GM19351 (cell line): Measurements from ENCODE around the gene TCEA3.
"Not testable (repeated sequence)": the region's sequence is repeated elsewhere in the genome, so short reads cannot be mapped to it uniquely, and the experiment has no call there.

ENCODE experiments used
- ATAC-seq: cut with Tn5 transposase; IDR thresholded peaks from one replicate; pipeline ENCODE4 v1.9.1; 2021; ENCODE audit warnings: mild to moderate bottlenecking, moderate library complexity; ENCODE audit not compliant: unreplicated experiment

Gene TCEA3

DNA sequence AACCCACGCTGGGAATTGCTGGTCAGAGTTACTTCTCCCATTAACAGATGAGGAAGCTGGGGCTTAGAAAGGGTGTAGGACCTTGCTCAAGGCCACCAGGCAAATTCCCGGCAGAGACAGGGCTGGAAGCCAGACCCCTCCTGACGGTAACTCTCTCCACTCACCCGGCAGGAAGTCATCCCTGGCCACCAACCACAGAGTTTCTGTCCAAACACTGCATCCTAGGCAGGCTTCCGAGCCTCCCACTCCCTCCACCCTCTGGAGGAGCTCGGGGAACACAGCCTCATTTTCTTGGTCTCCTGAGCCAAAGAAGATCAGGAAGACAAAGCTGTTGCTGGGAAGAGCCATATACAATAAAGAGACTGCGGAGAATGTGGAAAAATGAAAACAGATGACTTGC lies 29.9 kb downstream of the TCEA3 start:
- ATAC-seq = no peak

DNA sequence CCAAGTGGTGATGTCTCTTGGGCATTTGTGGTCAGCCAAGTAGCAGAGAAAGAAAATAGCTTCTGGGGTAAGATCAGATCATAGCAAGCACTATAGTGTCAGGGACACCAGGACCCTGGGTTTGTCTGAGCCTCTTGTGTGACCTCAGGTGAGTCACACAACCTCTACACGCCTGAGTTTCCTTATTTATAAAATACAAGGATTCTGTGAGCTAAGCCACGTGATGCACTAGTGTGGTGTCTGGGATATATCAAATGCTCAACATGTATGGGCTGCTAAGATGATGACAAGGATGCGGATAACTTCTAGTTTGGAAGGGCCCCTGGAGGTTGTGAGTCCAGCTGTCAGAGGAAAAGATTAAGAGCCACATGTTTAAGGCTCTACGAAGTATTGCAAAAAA lies 30.4 kb downstream of the TCEA3 start:
- no peak for ATAC-seq

DNA sequence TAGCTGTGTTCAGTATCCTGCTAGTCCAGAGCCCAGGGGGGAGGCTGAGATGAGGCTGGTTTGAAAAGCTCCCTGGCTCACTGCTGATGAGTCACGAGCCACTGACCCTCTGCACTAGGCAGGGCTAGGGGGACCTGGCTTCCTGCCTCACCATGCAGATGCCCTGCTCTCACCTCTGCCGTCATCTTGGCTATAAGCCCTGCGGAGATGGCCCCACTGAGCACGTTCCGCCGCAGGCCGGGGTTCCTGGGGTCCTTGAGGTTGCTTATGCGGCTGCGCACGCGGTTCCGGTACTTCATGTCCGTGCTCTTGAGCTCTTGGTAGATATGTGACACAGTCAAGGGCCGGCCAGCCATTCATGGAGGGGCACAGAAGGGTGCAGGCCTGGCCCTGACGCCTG lies 30.8 kb downstream of the TCEA3 start:
- ATAC-seq = no peak

DNA sequence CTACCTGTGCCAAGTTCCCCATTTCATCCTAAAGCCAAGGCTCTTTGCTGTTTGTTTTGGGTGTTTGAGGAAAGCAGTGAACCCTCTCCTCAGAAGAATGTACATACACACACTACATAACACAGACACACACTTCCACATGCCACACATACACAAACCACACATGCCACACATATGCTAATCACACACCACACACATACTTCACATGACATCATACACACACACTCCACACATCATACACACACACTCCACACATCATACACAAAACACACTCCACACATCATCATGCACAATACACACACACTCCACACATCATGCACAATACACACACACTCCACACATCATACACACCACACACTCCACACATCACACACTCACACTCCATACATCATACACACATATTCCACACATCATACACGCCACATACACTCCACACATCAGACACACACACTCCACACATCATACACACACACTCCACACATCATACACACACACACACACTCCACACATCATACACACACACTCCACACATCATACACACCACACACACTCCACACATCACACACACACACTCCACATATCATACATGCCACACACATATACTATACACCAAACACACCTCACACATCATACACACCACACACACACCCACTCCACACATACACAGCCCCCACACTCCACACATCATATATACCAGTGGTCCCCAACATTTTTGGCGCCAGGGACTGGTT lies 32.3 kb downstream of the TCEA3 start:
- no peak for ATAC-seq

DNA sequence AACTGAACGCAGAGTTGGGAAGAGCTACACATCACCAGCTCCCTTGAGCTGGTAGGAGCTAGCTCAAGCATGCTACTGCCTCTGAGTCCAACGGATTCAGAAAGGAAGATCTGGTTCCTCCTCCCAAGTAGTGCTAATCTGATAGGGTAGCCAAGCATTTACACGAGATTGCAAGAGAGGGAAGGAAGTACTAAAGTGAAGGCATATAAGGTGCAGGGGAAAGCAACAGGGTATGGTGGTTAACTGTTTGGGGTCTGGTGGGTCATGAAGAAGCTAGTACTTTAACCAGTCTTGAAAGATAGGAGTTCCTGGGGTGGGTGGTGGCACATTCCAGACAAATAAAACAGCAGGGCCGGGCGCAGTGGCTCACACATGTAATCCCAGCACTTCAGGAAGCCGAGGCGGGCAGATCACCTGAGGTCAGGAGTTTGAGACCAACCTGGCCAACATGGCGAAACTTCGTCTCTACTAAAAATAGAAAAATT lies 34.7 kb downstream of the TCEA3 start:
- no peak for ATAC-seq

DNA sequence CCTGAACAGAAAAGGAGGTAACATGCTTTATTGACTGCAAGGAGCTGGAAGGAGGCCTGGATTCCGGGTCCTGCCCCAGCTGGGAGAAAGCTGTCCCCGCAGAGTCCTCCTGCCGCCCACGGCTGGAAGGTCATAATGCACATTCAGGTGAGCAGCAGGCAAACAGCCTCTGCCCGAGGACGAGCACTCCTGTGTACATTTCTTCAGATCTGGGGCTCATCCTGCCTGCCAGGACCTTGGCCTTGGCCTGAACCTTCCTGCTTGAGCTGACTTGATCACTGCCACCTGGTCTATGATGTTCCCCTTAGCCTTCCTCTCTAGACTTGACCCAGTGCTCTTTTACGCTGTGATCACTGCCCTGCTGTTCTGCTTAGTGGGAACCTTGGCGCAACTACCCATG lies 37.1 kb downstream of the TCEA3 start:
- no peak for ATAC-seq

DNA sequence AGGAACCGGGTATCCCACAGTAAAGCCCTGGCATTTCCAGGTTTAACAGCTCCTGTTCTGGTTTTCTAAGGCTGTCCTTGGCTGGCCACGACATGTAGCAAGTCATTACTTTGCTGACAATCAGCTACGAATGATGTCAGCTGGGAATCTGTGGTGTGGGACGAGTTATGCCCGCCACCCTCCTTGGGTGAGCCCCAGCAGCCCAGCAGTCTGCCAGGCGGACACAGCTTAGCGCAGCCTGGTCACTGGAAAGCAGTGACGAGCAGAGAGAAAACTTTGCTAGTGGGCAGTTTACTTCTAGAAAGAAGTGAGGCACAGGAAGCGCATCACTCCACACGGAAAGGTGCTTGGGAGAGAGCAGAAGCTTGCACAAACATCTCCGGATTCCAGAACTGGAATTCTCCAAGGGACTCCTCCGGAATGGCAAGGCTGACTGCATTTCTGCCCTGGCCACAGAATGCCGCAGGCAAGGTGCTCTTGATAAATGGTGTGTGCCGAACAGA lies 39.4 kb downstream of the TCEA3 start:
- no peak for ATAC-seq

DNA sequence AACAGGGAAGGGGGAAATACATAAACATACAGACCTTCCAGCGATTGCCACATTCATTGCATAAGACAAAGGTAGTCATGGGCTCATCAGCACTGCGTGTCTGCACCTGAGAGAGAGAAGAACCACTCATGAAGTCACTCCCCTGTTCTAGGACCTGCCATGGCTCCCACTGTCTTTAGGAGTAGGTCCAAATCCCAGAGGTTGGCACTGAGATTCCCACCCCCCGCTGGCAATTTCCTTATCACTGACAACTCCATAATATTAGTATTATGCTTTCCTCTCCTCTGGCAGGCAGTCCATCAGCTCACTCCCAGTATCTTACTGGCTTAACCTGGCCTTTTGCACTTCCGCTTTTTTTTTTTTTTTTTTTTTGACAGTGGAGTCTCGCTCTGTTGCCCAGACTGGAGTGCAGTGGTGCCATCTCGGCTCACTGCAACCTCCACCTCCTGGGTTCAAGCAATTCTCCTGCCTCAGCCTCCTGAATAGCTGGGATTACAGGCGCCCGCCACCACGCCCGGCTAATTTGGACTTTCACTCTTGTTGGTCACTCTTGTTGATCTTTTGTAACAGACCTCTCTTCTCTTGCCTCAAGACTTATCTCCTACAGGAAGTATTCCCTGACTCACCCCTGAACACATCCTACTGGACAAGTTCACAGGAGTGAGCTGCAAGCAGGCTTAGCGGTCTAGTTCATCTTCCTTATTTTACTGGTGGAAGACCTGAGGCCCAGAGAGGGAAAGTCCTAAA lies 40.1 kb downstream of the TCEA3 start:
- ATAC-seq = no peak

DNA sequence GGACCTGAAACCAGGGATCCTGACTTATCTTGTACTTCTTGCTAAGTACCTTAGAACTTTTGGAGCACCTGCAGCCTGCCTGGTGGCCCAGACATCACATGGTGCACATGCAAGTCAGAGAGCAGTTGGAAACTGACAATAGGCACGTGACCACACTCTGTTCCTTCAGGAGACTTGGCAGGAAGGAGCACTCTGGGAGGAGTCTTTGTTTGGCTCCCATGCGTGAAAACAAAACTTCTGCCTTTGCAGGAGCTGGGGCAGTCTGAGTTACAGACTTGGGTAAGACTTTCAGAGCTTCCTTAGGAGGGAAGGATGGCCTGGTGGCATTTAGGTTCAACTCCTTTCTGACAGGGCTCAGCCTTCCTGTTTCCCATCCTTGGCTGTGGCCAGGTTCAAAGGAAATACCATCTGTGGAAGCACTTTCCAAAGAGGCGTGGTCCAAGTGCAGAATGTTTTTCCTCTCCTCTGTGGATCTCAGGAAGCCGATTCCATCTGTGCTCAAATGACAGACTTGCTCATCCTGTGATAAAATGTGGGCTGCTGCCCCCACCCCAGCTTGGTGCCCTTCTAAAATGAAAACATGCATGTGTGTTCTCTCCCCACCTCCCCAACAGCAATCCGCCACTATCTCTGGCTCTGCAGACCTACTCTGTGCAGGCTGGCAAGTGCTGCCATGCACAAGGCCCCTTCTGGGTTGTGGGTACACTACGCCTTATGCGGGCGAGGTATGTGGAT lies 40.8 kb downstream of the TCEA3 start:
- ATAC-seq = no peak

DNA sequence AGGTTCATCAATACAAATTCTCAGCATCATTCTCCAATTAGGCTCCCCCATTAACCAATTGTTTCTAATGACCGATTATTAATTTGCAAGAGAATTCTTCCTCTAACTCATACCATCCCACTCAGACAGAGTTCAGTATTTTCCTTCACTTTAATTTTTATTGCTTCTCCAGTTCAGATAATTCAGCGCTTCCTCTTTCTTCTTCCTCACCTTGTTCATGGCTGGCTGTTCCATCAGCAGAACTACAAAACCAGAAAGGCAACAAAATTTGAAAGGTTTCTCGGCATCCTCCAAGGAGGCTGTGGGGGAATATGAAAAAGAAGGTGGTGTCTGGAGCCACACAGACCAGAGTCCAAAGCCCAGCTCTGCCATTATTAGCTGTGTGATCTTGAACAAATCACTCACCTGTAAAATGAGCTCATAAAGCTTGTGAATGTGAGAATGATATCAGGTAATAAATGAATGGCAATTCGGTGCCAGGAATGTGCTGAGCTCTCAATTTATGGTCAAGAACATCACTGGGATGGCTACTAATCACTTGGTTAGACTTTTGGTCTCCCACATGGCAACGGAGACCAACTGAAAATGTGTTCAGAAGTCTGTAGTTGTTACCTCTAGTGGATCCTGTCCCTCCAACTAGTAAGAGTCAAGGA lies 43.2 kb downstream of the TCEA3 start:
- no peak for ATAC-seq

DNA sequence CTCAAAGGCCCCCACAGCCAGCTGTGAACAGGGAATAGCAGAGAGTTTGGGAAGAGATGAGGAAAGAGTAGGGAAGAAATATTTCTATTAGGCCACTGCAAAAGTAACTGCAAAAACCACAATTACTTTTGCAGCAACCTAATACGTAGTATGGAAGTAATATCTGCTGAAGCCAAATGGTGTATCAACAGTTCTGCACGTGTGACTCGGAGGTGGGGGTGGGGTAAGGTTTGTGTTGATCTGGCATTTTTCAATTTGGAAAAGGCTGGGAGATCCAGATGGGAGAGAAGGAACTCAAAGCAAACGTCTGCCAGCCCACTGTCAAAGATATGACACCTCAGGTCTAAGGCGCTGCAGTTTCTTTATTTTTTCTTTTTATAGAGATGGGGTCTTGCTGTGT lies 43.8 kb downstream of the TCEA3 start:
- no peak for ATAC-seq

DNA sequence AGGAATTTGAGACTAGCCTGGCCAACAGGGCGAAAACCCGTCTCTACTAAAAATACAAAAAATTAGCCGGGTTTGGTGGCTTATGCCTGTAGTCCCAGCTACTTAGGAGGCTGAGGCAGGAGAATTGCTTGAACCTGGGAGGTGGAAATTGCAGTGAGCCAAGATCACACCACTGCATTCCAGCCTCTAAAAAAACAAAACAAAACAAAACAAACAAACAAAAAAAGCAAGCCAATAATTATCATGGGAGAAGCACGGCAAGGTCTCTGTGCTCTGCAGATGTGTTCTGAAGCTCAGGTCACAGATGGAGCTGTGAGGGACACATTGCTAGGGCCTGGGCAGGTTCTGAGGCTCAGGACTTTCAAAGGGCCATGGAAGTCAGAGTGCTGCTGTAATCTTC lies 44.3 kb downstream of the TCEA3 start:
- ATAC-seq = not testable (repeated sequence)

DNA sequence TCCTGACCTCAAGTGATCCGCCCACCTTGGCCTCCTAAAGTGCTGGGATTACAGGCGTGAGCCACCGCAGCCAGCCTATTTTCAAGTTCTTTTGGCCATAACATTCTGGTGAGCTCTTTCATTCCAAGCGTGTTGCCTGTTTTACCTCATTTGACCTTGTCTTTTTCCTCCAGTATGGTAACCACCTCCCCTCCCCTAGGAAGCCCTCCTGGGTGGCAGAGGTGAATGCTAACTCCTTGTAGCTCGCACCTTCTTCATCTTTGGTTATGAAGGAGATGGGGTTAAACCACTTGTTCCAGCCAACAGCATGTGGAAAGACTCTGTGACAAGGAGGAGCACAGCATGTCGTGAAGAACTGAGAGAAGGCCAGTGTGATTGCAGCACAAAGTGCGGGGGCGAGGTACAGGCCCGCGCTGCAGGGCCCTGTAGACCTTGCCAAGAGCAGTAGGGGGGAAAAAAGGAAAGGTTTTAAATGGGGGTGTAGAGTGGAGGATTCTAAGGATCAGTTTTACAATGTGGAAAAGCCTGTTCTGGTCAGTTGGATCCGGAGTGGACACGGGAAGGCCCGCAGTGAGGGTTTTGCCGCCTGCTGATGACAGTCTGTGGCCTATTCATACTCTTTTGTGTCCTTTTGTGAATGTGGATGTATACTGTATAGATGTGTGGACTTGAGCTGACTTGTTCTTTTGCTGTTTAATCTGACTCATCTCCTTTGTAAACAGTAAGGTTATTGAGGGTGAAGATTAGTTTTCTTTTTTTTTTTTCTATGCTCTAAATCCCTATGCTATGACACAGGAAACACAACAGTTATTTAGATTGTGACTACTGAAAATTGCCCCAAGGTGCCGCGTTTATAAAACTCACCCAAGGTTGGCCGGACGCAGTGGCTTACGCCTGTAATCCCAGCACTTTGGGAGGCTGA lies 47.4 kb downstream of the TCEA3 start:
- ATAC-seq = no peak

DNA sequence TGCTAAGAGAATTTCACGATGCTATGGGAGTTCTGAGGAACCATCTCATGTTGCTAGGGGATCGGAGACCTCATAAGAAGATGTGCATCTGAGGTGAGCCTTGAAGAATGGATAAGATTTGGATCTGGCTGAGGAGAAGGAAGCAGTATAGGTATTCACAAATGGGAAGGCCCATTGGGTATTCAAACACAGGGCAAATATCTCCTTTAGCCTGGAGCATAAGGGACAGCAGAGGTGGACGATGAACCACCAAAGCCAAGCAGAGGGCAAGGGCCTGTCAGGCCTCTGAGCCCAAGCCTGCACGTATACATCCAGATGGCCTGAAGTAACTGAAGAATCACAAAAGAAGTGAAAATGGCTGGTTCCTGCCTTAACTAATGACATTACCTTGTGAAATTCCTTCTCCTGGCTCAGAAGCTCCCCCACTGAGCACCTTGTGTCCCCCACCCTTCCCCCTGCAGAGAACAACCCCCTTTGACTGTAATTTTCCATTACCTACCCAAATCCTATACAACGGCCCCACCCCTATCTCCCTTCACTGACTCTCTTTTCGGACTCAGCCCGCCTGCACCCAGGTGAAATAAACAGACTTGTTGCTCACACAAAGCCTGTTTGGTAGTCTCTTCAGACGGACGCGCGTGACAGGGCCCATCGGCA lies 50.3 kb downstream of the TCEA3 start:
- ATAC-seq = not testable (repeated sequence)

DNA sequence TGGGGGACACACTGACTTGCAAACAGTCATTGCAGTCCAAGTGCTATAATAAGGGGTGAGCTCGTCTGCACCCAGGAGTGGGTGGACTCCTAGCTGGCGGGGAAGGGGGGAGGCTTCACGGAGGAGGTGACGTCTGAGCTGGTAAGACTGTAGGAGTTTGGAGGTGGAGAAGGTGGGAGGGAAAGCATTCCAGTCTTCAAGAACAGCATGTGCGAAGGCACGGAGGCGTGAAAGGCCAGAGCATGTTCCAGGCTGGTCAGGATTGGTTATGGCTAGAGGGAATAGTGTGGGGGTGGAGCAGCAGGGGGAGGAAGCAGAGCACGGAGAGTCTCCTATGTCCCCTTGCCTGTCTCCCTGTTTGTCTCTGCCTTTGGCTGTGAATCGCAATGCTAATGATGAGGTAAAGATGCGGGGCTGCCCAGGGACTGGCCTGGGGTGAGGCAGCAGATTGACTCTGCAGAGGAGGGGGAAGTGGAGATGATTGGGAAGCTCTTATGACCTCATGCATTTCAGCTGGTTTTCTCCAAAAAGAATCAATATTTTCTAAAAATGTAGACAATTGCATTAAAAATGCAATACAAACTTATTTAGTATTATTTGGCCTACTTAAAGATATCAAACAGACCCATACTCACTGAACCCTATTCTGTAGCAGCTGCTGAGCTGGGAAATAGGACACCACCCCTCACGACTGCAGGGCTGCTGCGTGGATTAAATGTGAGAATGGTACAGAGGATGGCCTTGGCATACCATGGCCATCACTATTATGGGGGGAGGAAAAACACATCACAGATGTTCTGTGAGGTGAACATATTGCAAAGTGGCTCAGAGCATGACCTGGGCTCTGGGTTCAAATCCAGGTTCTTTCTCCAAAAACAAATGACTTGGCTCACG lies 52.3 kb downstream of the TCEA3 start:
- no peak for ATAC-seq

DNA sequence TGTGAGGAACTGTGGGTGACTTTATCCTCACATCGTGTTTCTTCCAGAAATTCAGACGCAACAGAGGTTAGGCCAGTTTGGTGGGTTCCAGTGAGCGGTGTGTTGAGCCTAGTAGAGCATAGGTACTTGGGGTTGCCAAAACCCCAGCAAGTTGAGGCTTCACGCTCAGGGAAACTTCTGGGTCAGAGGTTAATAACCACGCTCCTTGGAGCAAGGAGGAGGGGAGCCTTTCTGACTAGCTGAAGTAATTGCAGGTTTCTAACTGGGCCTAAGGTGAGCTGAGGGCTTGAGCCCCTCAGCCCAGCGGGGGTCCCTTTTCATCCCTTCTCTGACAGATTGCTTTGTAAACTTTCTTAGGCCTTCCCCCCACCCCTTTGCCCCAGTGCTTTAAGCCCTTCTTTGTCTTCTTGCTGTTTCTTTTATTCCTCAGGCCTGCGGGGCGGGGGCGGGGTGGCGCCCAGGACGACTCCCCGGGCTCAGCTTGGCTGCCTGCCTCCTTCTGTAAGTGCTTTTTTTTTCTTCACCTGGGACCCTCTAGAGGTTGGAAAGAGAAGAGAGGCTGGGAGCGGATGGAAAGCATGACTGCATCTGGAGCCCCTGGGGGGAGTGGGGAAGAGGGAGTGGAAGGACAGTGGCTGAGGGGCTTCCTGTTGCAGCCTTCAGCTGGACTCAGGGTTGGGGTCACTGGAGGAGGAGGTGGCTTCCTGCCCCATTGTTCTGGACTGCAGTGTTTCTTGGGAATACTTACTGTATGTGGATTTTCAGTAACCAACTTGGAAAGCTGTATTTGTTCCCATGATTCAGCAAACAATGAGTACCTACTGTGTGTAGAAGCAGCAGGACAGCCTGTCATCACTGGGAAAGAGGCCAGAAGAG lies 53.6 kb downstream of the TCEA3 start:
- no peak for ATAC-seq

DNA sequence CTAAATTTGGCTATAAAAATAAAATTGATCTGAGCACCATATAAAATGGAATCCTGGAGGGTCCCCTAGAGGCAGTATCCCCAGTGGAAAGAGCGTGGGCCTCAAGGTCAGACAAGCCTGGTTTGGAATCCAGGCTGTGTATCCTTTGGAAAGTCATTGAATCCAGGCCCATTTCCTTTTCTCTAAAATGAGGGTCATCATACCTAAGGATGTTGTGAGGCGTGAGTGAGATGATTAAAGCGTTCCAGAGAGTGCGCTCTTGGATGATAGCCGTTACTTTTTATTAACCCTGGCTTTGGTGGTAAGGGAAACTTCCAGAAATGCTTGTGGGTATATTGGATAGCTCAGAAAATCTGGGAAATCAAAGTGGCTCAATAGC lies 54.2 kb downstream of the TCEA3 start:
- no peak for ATAC-seq
